Neuronal stem cell (in vitro differentiated cells): ENCODE data around the gene IGDCC3.

Source experiments
- DNase-seq: peaks from one replicate; pipeline ENCODE4 v3.0.0-alpha.2; 2013; ENCODE audit warnings: low spot score
- H2AFZ ChIP-seq: one replicate; pipeline ENCODE4 v1.6.1; 2013; ENCODE audit warnings: mild to moderate bottlenecking, low read length, inconsistent platforms
- H2AK5ac ChIP-seq: 2 replicates; pipeline ENCODE4 v1.6.1; 2013; ENCODE audit warnings: low read depth, mild to moderate bottlenecking, inconsistent platforms, low read length, moderate library complexity, mixed read lengths
- H2BK120ac ChIP-seq: 2 replicates; pipeline ENCODE4 v1.6.1; 2013; ENCODE audit warnings: low read depth, mild to moderate bottlenecking, inconsistent platforms, low read length, moderate library complexity, mixed read lengths
- H2BK12ac ChIP-seq: one replicate; pipeline ENCODE4 v1.6.1; 2013; ENCODE audit warnings: low read length, inconsistent platforms
- H2BK15ac ChIP-seq: 2 replicates; pipeline ENCODE4 v1.6.1; 2013; ENCODE audit warnings: mild to moderate bottlenecking, low read length, inconsistent platforms, mixed read lengths
- H2BK5ac ChIP-seq: one replicate; pipeline ENCODE4 v1.6.1; 2013; ENCODE audit warnings: inconsistent platforms, mild to moderate bottlenecking, low read length, moderate library complexity
- H3K14ac ChIP-seq: one replicate; pipeline ENCODE4 v1.6.1; 2013; ENCODE audit warnings: low read length, inconsistent platforms
- H3K18ac ChIP-seq: 2 replicates; pipeline ENCODE4 v1.6.1; 2013; ENCODE audit warnings: low read length, inconsistent platforms
- H3K23ac ChIP-seq: 2 replicates; pipeline ENCODE4 v1.6.1; 2013; ENCODE audit warnings: low read depth, mild to moderate bottlenecking, mixed read lengths, low read length, inconsistent platforms; ENCODE audit not compliant: poor library complexity
- H3K27ac ChIP-seq: replicated peaks from 3 replicates; pipeline ENCODE4 v1.5.1; 2013; ENCODE audit warnings: low read length, inconsistent platforms
- H3K27me3 ChIP-seq, 3 experiments: 2 replicates each; pipeline ENCODE4 v1.6.1; 2013; ENCODE audit warnings: low read length in 3 of 3, mild to moderate bottlenecking in 2 of 3, inconsistent platforms in 1 of 3, low read depth in 1 of 3, mixed read lengths in 1 of 3, moderate library complexity in 1 of 3; ENCODE audit not compliant: control insufficient read depth in 3 of 3, insufficient read depth in 3 of 3
- H3K36me3 ChIP-seq, 2 donors: replicated peaks in 1 of 2; 2 replicates each; pipeline ENCODE4 v1.6.1; 2013; ENCODE audit warnings: low read length in 2 of 2; ENCODE audit not compliant: control insufficient read depth in 2 of 2, insufficient read depth in 2 of 2
- H3K4ac ChIP-seq: 2 replicates; pipeline ENCODE4 v1.6.1; 2013; ENCODE audit warnings: inconsistent platforms, mild to moderate bottlenecking, low read length, moderate library complexity
- H3K4me1 ChIP-seq, 2 donors: 1 replicate in 1 of 2; 2 replicates in 1 of 2; pipeline ENCODE4 v1.6.1; 2013; ENCODE audit warnings: low read length in 2 of 2, low read depth in 1 of 2; ENCODE audit not compliant: control insufficient read depth in 2 of 2, insufficient read depth in 1 of 2
- H3K4me2 ChIP-seq: one replicate; pipeline ENCODE4 v1.6.1; 2013; ENCODE audit warnings: mild to moderate bottlenecking, low read length, inconsistent platforms; ENCODE audit not compliant: insufficient read depth, poor library complexity, severe bottlenecking
- H3K4me3 ChIP-seq, 2 donors: 2 replicates each; pipeline ENCODE4 v1.5.1; 2013; ENCODE audit warnings: low read length in 2 of 2, mild to moderate bottlenecking in 2 of 2, inconsistent platforms in 1 of 2, moderate library complexity in 1 of 2
- H3K79me1 ChIP-seq: one replicate; pipeline ENCODE4 v1.6.1; 2013; ENCODE audit warnings: low read depth, mild to moderate bottlenecking, inconsistent platforms, low read length, moderate library complexity
- H3K9ac ChIP-seq: one replicate; pipeline ENCODE4 v1.6.1; 2013; ENCODE audit warnings: mild to moderate bottlenecking, low read depth, low read length, inconsistent platforms; ENCODE audit not compliant: poor library complexity
- H3K9me3 ChIP-seq, 2 donors: replicated peaks in 1 of 2; 2 replicates each; pipeline versions ENCODE3 to v1.6.1; 2013; ENCODE audit warnings: low read length in 2 of 2, mild to moderate bottlenecking in 2 of 2, inconsistent platforms in 1 of 2, low read depth in 1 of 2, mixed read lengths in 1 of 2, moderate library complexity in 1 of 2; ENCODE audit not compliant: control insufficient read depth in 2 of 2, insufficient read depth in 1 of 2
- H4K8ac ChIP-seq: one replicate; pipeline ENCODE4 v1.6.1; 2013; ENCODE audit warnings: low read depth, mild to moderate bottlenecking, inconsistent platforms, low read length, moderate library complexity
- H4K91ac ChIP-seq: one replicate; pipeline ENCODE4 v1.6.1; 2013; ENCODE audit warnings: low read length, low read depth, mild to moderate bottlenecking, inconsistent platforms; ENCODE audit not compliant: poor library complexity
- WGBS, 2 donors: extraction: QIAGEN DNeasy Blood & Tissue Kit; methylation state at CpG; one replicate each; pipeline ENCODE4 v1.1.7; 2013; ENCODE audit warnings: missing lambda C conversion rate in 2 of 2, mixed read lengths in 1 of 2; ENCODE audit not compliant: insufficient read length in 2 of 2, insufficient replicate concordance in 1 of 2; ENCODE audit errors: extremely low coverage in 2 of 2; 5-methylcytosine and 5-hydroxymethylcytosine counted together

The IGDCC3 gene

GRCh38 chr15:65382146-65382491 is 4.3 kb upstream of the IGDCC3 start:
- Histone ChIP-seq H3K36me3 (peaks cover 15 to 60% of the 10 kb centered on the region in 2 donors), H2AK5ac (no peak overlapping the region), H2BK12ac (no peak overlapping the region), H2BK120ac (no peak overlapping the region), H3K18ac (no peak overlapping the region), H3K4me3 (no peak overlapping the region), H3K27me3 (peaks cover 0 to 1% (median 0%) of the 10 kb centered on the region in 3 experiments), H3K4me1 (peaks cover 18 to 23% of the 10 kb centered on the region in 2 donors), H3K23ac (no peak overlapping the region), H3K27ac (no peak overlapping the region), H3K9ac (no peak overlapping the region), H3K4me2 (no peak overlapping the region), H3K4ac (no peak overlapping the region), H2BK5ac (no peak overlapping the region), H3K14ac (no peak overlapping the region), H2AFZ (no peak overlapping the region), H3K79me1 (no peaks in the 10 kb centered on the region), H4K8ac (no peak overlapping the region), H2BK15ac (no peak overlapping the region), H4K91ac (no peak overlapping the region), H3K9me3 (no peaks in the 10 kb centered on the region)
- no CpG with 5 or more reads among the region's 6 CpGs for WGBS, 2 donors
- no peak for DNase-seq

GRCh38 chr15:65381445-65382145 is 3.8 kb upstream of the IGDCC3 start:
- Histone ChIP-seq H3K4me1 (peaks cover 18 to 23% of the 10 kb centered on the region in 2 donors), H2BK15ac (no peak overlapping the region), H4K91ac (no peak overlapping the region), H3K4ac (no peak overlapping the region), H3K23ac (no peak overlapping the region), H3K27ac (no peak overlapping the region), H2BK5ac (no peak overlapping the region), H3K18ac (no peak overlapping the region), H2AK5ac (no peak overlapping the region), H3K36me3 (peaks cover 13 to 55% of the 10 kb centered on the region in 2 donors), H2AFZ (no peak overlapping the region), H2BK120ac (no peak overlapping the region), H3K14ac (no peak overlapping the region), H3K9ac (no peak overlapping the region), H3K4me3 (no peak overlapping the region), H4K8ac (no peak overlapping the region), H3K9me3 (no peaks in the 10 kb centered on the region), H3K79me1 (no peaks in the 10 kb centered on the region), H2BK12ac (no peak overlapping the region), H3K4me2 (no peak overlapping the region), H3K27me3 (peaks cover 0 to 4% (median 0%) of the 10 kb centered on the region in 3 experiments)
- DNase-seq: no peak
- no CpG with 5 or more reads among the region's 1 CpG for WGBS, 2 donors

DNA sequence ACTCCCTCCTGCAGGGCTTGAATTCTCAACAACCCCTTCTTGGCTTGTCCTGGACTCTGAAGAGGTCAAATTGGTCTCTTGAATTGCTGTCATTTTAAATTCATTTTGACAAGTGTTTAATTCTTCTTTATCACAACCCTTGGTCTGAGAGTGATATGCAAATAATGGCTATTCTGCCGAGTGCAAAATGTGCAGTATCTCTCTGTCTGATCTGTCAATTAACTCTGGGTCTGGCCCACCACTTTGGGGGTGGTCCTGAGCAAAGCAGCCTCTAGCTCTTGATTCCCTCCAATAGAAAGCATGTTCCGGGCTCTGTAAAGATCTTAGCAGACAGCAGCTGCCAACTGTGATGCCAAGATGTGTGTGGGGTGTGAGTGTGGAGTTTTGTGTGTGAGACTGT is 2.2 kb upstream of the IGDCC3 start:
- Histone ChIP-seq H3K4me3 (no peak overlapping the region), H2BK15ac (no peak overlapping the region), H3K4ac (no peak overlapping the region), H3K4me1 (peaks cover 20 to 27% of the 10 kb centered on the region in 2 donors), H3K4me2 (no peak overlapping the region), H3K27ac (no peak overlapping the region), H2AFZ (no peak overlapping the region), H3K27me3 (peaks cover 0 to 10% (median 0%) of the 10 kb centered on the region in 3 experiments), H3K9me3 (no peaks in the 10 kb centered on the region), H3K14ac (no peak overlapping the region), H3K79me1 (no peaks in the 10 kb centered on the region), H3K9ac (no peak overlapping the region), H3K23ac (no peak overlapping the region), H2BK5ac (no peak overlapping the region), H4K91ac (no peak overlapping the region), H4K8ac (no peak overlapping the region), H2BK120ac (no peak overlapping the region), H2AK5ac (no peak overlapping the region), H3K18ac (no peak overlapping the region), H2BK12ac (no peak overlapping the region), H3K36me3 (peaks cover 10 to 55% of the 10 kb centered on the region in 2 donors)
- no CpG with 5 or more reads among the region's 2 CpGs for WGBS, 2 donors
- no peak for DNase-seq

GRCh38 chr15:65377105-65377975 is 462 bp downstream of the IGDCC3 start:
- no peak for DNase-seq
- no peaks in the 10 kb centered on the region for H3K79me1 ChIP-seq
- peak overlapping the region; percentile 49 for H4K8ac ChIP-seq
- H3K4me3 ChIP-seq: peak overlapping the region; percentile 89 to 94
- peak overlapping the region; percentile 95 for H2BK15ac ChIP-seq
- peak overlapping the region; percentile 97 for H3K4me2 ChIP-seq
- peak overlapping the region; percentile 91 for H2BK12ac ChIP-seq
- no peak overlapping the region for H4K91ac ChIP-seq
- peaks cover 27% of the 10 kb centered on the region in 2 donors for H3K4me1 ChIP-seq
- peak overlapping the region; percentile 44 for H3K27ac ChIP-seq
- H2AK5ac ChIP-seq: peak overlapping the region; percentile 81
- H3K36me3 ChIP-seq: peaks cover 6 to 55% of the 10 kb centered on the region in 2 donors
- H3K23ac ChIP-seq: peak overlapping the region; percentile 77
- peak overlapping the region; percentile 98 for H3K9ac ChIP-seq
- peak overlapping the region; percentile 98 for H3K18ac ChIP-seq
- H2BK5ac ChIP-seq: peak overlapping the region; percentile 95
- peak overlapping the region; percentile 76 for H2AFZ ChIP-seq
- H2BK120ac ChIP-seq: no peak overlapping the region
- no CpG with 5 or more reads among the region's 99 CpGs for WGBS, 2 donors
- peak overlapping the region; percentile 1 for H3K4ac ChIP-seq
- peaks cover 0 to 12% (median 0%) of the 10 kb centered on the region in 3 experiments for H3K27me3 ChIP-seq
- H3K9me3 ChIP-seq: no peaks in the 10 kb centered on the region
- H3K14ac ChIP-seq: peak overlapping the region; percentile 65
